Measurements from ENCODE around the gene CEND1. TPM values are rescaled to one million over a fixed set of nuclear protein-coding genes. Genes with fewer than 3 reads are reported as not detected.
"Not testable (repeated sequence)": the region's sequence is repeated elsewhere in the genome, so short reads cannot be mapped to it uniquely, and the experiment has no call there.

Gene CEND1
- total and polyA plus RNA-seq, 2 experiments from 2014 or later: 1.6 to 8.2 TPM

- Histone ChIP-seq H3K4me1 (ENCODE audit: low read depth) (peaks cover 9% of the 10 kb centered on the region), H3K27ac (peak within 1 kb of the TSS; percentile 82), H3K9me3 (ENCODE audit: low read depth) (no peaks in the 10 kb centered on the region), H3K36me3 (no peaks in the 10 kb centered on the region), H3K4me3 (peak within 1 kb of the TSS; percentile 91), H3K27me3 (no peaks in the 10 kb centered on the region)
- DNase-seq (ENCODE audit: low read depth in 1 of 2, low spot score in 1 of 2): peak; percentile 89 to 96
- TF ChIP-seq, protein P1, sequence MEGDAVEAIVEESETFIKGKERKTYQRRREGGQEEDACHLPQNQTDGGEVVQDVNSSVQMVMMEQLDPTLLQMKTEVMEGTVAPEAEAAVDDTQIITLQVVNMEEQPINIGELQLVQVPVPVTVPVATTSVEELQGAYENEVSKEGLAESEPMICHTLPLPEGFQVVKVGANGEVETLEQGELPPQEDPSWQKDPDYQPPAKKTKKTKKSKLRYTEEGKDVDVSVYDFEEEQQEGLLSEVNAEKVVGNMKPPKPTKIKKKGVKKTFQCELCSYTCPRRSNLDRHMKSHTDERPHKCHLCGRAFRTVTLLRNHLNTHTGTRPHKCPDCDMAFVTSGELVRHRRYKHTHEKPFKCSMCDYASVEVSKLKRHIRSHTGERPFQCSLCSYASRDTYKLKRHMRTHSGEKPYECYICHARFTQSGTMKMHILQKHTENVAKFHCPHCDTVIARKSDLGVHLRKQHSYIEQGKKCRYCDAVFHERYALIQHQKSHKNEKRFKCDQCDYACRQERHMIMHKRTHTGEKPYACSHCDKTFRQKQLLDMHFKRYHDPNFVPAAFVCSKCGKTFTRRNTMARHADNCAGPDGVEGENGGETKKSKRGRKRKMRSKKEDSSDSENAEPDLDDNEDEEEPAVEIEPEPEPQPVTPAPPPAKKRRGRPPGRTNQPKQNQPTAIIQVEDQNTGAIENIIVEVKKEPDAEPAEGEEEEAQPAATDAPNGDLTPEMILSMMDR (IDR thresholded peaks at IDR 0.05; ENCODE audit: low read depth, low read length): peak; percentile 11
Measured at GRCh38 chr11:747158-748006, 42.5 kb downstream of the CEND1 start, which contains the start of gene TALDO1. TSS of gene TALDO1 (plus strand) at chr11:747464. CDS start at chr11:747482, 18 bp downstream.

DNA sequence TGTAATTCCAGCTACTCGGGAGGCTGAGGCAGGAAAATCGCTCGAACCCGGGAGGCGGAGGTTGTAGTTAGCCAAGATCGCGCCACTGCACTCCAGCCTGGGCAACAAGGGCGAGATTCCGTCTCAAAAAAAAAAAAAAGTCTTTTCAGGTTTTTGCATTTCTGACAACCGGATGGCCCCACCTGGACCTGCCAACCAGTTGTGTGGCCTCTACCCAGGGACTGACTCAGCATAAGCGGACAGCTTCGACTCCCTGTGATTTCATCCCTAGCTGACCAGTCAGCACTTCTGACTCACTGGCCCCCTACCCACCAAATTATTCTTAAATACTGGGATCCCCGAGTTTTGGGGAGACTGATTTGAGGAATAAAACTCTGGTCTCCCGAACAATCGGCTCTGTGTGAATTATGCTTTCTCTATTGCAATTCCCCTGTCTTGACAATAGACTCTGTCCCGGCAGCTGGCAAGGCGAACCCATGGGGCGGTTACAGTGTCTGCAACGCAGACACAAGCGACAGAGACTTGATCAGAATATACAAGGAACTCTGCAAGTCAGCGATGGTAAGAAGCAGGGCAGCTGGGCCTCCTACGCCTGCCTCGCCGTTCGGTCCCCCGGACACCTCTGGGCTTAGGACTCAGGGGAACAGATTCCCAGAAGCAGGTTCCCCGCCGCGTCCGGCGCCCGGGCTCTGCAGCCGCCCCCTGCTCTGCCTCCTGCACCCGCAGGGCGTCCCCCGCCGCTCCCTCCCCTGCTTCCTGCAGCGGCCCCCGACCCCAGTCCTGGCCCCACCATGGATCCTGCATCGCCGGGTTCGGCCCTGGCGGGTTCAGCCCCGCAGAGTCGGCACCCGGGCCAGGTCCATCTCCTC, 43.4 kb downstream of the CEND1 start:
- Histone ChIP-seq H3K27me3 (no peaks in the 10 kb centered on the region), H3K27ac (peak overlapping the region; percentile 82), H3K4me1 (ENCODE audit: low read depth) (peaks cover 9% of the 10 kb centered on the region), H3K9me3 (ENCODE audit: low read depth) (no peaks in the 10 kb centered on the region), H3K36me3 (no peaks in the 10 kb centered on the region), H3K4me3 (peak overlapping the region; percentile 91)
- TF ChIP-seq, protein P1 (IDR thresholded peaks at IDR 0.05; ENCODE audit: low read depth, low read length): no peak
- peak in 1 of 2 donors; percentile 56 for DNase-seq (ENCODE audit: low read depth in 1 of 2, low spot score in 1 of 2)

- TF ChIP-seq, protein P1 (IDR thresholded peaks at IDR 0.05; ENCODE audit: low read depth, low read length): no peak
- peaks cover 9% of the 10 kb centered on the region for H3K4me1 ChIP-seq (ENCODE audit: low read depth)
- no peaks in the 10 kb centered on the region for H3K27me3 ChIP-seq
- no peak overlapping the region for H3K27ac ChIP-seq
- no peaks in the 10 kb centered on the region for H3K36me3 ChIP-seq
- no peak for DNase-seq (ENCODE audit: low read depth in 1 of 2, low spot score in 1 of 2)
- no peak overlapping the region for H3K4me3 ChIP-seq
- no peaks in the 10 kb centered on the region for H3K9me3 ChIP-seq (ENCODE audit: low read depth)
Measured at GRCh38 chr11:745428-745827, 44.5 kb downstream of the CEND1 start.

GRCh38 chr11:742571-743201, 47.2 kb downstream of the CEND1 start:
- DNase-seq (ENCODE audit: low read depth in 1 of 2, low spot score in 1 of 2): no peak
- no peaks in the 10 kb centered on the region for H3K4me1 ChIP-seq (ENCODE audit: low read depth)
- no peaks in the 10 kb centered on the region for H3K27me3 ChIP-seq
- TF ChIP-seq, protein P1 (IDR thresholded peaks at IDR 0.05; ENCODE audit: low read depth, low read length): no peak
- H3K4me3 ChIP-seq: no peak overlapping the region
- H3K9me3 ChIP-seq (ENCODE audit: low read depth): no peaks in the 10 kb centered on the region
- H3K36me3 ChIP-seq: no peaks in the 10 kb centered on the region
- no peak overlapping the region for H3K27ac ChIP-seq

DNA sequence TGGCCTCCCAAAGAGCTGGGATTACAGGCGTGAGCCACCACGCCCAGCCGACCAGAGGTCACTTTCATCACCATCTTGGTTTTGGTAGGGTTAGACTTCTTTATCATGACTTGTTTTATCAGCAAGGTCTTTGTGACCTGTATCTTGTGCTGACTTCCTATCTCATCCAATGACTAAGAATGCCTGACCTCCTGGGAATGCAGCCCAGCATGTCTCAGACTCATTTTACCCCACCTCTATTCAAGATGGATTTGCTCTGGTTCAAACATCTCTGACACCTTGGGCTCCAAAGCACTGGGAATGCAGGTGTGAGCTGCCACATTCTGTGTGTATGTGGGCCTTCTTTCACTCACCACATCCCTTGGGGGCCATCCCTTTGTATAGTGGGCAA, 47.7 kb downstream of the CEND1 start:
- Histone ChIP-seq H3K27me3 (no peaks in the 10 kb centered on the region), H3K4me3 (no peak overlapping the region), H3K36me3 (no peaks in the 10 kb centered on the region), H3K27ac (no peak overlapping the region), H3K9me3 (ENCODE audit: low read depth) (no peaks in the 10 kb centered on the region), H3K4me1 (ENCODE audit: low read depth) (no peaks in the 10 kb centered on the region)
- DNase-seq (ENCODE audit: low read depth in 1 of 2, low spot score in 1 of 2): no peak
- TF ChIP-seq, protein P1 (IDR thresholded peaks at IDR 0.05; ENCODE audit: low read depth, low read length): no peak

GRCh38 chr11:737899-738298, 52.0 kb downstream of the CEND1 start:
- not testable (repeated sequence) for H3K4me1 ChIP-seq (ENCODE audit: low read depth); DNase-seq (ENCODE audit: low read depth in 1 of 2, low spot score in 1 of 2); H3K4me3 ChIP-seq; H3K36me3 ChIP-seq; H3K27me3 ChIP-seq; H3K27ac ChIP-seq; H3K9me3 ChIP-seq (ENCODE audit: low read depth)
